ENCODE data around the gene AGAP5.
"Not testable (repeated sequence)": the region's sequence is repeated elsewhere in the genome, so short reads cannot be mapped to it uniquely, and the experiment has no call there.

The AGAP5 gene

DNA sequence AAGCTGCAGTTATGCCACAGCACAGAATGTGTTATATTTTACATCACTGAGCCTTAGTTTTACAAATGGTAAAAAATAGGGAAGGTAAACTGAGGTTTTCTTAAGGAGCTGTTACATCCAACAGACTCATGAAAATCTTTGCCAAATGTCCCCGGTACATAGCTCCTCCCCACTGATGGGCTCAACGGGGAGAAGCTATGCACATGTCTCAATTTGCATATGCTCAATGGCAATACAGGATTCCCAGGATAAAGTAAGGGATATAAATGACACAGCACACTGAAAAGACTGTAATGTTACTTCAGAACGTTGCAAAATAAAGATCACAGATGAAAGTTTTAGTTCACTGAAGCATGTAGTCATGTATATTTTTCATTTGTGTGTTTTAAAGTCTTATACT is 16.6 kb upstream of the AGAP5 start:
- not testable (repeated sequence) for DNase-seq (ENCODE audit: low spot score)

DNA sequence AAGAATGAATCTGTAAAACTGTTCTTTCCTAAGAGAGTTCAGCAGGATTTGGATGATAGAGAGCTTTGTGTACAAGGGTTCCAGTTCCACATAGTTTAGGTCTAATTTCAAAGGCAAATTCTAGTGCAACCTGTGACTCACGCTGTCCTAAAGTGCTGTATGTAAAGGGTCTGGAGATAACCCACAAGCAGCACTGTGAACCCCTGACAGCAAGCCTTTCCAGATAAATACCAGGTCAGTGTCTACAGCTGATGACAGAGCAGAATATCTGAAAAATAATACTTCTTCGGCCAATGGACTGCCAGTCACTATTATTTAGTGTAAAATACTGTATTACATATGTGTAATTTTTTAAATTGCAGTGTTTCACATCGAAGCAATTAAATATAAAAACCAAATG is 16.0 kb upstream of the AGAP5 start:
- peak; percentile 37 for DNase-seq (ENCODE audit: low spot score)

DNA sequence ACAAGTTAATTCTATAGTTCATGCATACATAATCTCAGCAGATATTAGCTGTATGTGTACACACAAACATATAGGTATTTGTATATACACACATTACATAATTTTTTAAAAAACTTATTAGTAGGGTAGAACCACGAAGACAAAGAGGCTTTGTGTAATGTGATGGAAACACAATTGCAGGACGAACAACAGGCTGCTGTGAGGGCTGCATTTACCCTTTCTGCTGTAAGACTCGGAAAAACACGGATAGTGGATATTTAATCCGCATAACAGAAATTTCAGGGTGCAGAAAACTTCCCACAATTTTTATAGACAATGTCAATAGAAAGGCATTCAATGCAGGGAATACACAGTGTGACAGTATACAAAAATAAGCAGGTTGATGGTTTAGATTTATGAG is 13.8 kb upstream of the AGAP5 start:
- DNase-seq (ENCODE audit: low spot score) = not testable (repeated sequence)

DNA sequence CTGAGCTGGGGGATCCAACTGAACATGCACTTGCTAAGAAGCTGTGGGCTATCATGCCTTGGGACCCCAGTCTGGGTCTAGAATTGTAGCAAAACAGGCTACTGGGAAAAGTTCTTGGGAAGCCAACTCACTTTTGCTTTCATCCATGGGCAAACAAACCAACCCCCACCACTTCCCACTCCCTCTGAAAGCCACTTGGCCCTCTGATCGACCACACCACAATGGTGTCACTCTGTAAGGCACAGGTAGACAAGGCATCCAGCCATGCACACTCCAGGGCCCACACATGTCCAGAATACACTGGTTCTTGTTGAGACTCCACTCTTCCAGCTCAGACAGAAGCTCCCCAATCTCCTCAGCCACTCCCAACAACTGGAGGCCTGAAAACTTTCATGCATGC is 10.2 kb upstream of the AGAP5 start:
- DNase-seq (ENCODE audit: low spot score) = not testable (repeated sequence)

DNA sequence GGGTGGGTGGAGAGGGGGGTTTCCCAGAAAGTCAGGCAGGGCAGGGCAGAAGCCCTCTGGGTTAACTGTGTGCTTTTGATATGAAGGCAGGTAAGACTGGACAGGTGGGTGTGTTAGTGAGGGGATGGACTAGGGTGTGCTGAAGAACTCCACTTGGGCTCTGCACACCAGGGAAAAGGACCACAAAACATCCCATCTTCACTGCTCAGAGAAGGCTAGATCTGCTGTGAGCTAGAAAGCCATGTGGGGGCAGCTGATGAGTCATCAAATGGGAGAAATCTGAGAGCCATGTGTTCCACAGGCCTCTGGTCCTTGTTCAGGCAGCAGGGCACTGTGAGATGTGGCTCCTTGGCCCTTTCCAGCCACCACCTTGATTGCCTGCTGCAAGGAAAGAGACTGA is 9.7 kb upstream of the AGAP5 start:
- not testable (repeated sequence) for DNase-seq (ENCODE audit: low spot score)

DNA sequence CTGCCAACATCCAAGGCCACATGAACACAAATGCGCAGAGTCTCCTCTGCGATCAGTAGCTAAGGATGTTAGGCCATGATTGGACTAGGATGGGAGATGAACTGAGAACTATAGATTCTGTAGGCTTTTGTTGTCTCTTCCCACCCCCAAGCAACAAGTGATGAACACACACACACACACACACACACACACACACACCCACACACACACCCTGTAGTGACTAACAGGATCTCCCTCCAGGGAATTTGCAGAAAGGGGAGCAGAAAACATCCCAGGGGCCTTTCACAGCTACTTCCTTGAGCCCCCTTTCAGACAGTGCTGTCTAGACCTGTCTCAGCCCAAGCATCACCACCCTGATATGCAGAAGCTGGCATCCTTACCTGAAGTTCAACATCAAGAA is 8.6 kb upstream of the AGAP5 start:
- not testable (repeated sequence) for DNase-seq (ENCODE audit: low spot score)

DNA sequence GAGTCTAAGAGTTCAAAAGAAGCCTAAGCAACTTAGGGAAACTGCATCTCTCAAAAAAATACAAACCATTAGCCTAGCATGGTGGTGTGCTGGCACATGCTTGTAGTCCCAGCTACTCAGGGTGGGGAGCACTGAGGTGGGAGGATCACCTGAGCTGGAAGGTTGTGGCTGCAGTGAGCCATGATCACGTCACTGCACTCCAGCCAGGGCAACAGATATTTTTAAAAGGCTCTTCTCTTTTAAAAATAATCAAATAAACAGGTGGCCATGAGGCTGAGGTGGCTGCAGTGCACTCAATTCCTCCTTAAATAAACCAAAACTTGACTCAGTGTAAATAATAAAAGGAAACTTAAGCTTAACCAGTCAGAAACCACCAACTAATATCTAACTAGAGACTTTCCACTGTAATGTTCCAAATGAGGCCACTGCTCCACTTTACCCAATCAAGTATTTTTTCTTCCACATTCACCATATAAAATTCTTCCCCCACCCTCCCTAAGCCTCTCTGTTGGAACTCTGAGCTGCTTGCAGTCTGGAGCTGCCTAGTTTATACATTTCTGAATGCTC is 7.7 kb upstream of the AGAP5 start:
- not testable (repeated sequence) for DNase-seq (ENCODE audit: low spot score)

DNA sequence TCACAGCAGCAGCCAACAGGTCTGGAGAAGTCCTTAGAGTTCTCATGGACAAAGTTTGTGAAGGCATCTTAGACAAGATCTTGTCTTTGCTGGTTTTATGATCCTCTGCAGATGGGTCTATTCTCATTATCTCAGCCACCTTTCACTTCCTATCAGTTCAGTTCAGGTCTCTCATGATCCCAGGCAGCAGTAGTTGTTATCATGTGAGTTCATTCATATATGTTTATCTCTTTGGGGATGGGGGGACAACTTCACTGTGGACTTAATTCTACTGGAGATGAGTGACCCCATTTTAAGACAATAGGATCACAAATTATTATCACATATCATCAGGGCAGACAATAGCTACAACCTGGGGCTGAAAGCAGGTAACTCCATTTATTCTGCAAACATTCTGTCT is 6.0 kb upstream of the AGAP5 start:
- not testable (repeated sequence) for DNase-seq (ENCODE audit: low spot score)

DNA sequence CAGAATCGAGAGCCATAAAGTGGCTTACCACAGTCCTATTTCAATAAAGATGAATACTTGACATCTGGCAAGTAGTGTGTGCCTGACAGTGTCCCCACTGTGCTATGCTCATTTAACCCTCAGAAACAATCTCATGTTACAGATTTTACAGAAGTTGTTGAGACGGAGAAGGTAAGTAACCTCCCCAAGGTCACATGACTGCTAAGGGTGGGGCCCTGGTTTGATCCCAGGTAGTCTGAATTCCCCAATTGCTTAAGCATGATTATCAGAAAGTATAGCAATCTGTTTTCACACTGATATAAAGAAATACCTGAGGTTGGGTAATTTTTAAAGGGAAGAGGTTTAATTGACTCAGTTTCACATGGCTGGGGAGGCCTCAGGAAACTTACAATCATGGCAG is 910 bp upstream of the AGAP5 start:
- DNase-seq (ENCODE audit: low spot score) = not testable (repeated sequence)

DNA sequence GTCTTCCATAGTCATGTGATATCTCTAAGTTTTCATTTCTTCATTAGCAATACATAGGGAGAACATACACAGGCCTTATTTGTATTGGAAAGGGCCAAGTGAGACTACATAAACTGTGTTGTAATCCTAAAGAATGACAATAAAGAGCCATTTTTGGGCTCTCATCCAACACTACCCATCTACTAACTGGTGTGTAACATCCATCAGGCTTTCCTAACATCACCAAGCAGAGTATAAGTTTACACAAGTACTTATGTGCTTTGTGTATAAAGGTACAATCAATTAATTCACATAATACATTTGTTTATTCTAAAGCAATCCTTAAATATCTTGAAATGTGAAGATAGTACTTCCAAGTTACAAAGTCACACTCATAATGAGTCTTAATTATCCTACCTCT is 2.6 kb downstream of the AGAP5 start:
- not testable (repeated sequence) for DNase-seq (ENCODE audit: low spot score)

DNA sequence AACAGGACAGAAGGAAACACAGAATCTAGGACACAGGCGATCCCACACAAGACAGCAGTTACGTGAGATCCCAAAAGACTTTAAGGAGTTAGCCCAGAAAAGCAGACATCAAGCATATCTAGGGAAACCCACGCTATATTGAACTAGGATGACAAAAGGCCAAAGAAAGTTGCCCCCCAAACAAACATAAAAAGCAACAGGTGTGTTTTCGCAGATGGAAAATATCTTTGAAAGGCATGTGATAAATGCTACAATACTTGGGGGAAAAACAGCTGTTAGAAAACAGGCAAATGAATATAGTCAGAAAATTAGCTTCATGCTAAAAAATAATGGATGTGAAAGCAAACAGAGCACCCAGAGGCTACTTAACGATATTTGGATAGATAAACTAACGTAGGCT is 7.2 kb downstream of the AGAP5 start:
- peak; percentile 15 for DNase-seq (ENCODE audit: low spot score)

DNA sequence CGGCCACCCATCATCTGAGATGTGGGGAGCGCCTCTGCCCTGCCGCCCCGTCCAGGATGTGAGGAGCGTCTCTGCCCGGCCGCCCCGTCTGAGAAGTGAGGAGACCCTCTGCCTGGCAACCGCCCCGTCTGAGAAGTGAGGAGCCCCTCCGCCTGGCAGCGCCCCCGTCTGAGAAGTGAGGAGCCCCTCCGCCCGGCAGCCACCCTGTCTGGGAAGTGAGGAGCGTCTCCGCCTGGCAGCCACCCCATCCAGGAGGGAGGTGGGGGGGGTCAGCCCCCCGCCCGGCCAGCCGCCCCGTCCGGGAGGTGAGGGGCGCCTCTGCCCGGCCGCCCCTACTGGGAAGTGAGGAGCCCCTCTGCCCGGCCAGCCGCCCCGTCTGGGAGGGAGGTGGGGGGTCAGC is 8.3 kb downstream of the AGAP5 start:
- not testable (repeated sequence) for DNase-seq (ENCODE audit: low spot score)

DNA sequence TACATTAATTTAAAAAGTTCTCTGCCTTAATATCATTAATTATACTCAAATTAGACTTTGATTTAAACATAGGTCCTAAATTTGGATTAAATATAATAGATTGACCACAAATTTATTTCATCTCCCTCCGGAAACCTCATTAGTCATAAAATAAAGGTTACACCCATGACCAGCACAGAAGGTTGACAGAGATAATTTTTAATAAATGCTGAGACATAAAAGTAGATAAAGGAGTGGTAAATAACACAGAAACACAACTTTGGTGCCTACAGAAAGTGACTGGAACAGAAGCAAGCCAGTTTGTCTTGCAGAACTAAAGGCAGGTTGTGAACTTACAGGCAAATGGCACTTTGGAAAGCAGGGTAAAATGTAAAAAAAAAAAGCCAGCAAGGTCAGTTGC is 10.3 kb downstream of the AGAP5 start:
- DNase-seq (ENCODE audit: low spot score) = peak; percentile 73

DNA sequence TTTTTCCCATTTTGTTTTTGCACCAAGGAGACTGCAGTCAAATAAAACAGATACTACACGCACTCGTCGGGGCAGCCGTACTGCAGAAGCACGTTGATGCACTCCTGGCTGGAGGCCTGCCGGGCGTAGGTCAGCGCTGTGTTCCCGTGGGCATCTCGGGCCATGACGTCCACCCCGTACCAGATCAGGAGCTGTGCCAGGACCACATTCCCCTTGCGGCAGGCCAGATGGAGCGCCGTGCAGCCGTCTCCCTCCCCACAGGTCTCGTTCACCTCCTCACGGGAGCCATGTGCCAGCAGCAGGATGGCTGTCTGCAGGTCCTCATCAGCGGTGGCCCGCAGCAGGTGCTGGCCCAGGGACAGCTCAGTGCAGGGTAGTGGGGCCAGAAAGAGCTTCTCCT is 23.4 kb downstream of the AGAP5 start:
- not testable (repeated sequence) for DNase-seq (ENCODE audit: low spot score)

DNA sequence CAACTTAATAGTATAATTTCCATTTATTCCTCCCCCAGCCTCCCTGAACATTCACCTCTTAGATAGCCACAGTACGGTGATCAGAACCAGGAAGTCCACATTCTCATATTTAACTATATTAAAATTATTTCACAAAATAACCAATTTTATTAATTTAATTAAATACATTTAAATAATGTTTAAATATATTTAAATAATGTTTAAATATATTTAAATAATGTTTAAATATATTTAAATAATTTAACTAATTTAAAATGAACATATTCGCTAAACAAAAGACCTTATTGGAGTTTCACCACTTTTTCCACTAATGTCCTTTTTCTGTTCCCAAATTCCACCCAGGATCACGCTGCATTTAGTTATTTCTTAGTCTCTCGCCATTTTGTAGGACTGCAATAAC is 29.5 kb downstream of the AGAP5 start:
- not testable (repeated sequence) for DNase-seq (ENCODE audit: low spot score)

DNA sequence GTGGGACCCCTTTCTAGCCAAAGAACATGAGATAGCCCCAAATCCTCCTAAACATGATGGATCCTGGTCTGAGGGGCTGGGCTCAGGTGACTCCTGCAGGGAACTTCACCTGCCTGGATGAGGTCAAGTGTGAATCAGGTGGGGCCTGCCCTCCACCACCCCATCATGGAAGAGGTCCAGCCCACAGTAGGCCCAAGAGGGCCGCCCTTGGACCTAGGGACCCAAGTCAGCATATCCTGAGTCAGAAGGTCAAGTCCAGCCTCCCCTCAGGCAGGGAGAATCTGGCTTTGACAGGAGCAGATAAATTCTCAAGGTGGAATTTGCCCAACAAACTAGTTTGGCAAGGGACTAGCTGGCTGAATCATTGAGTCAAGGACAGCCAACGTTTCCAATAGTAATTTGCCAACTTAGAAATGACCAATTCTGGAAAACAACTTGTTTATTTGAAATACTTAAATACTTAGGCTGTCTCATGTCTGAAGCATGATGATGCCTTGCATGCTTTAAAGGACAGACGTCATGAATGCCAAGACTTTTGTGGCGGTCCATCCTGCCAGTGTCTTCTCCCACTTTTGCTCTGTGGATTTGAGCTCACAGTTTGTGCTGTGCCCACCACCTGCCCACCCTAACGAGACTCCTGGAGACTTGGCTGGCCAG is 31.6 kb downstream of the AGAP5 start:
- not testable (repeated sequence) for DNase-seq (ENCODE audit: low spot score)

DNA sequence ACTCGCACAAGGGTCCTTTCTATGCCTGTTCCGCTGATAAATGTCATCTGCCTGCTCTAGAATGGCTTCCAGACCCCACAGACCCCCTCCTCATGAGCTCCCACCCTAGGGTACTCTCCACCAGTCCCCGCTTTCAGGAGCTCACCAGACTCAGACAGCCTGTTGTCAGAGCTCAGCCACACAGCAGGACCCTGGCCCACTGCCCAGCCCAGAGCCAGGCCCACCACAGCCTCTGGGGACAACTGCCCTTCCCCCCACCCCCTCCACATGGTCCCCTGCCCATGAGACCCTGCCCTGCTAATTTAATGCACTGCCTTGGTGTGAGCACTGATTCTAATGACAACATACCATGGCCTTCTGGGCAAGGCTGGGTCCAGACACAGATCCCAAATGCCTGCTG is 32.3 kb downstream of the AGAP5 start:
- DNase-seq (ENCODE audit: low spot score) = not testable (repeated sequence)

DNA sequence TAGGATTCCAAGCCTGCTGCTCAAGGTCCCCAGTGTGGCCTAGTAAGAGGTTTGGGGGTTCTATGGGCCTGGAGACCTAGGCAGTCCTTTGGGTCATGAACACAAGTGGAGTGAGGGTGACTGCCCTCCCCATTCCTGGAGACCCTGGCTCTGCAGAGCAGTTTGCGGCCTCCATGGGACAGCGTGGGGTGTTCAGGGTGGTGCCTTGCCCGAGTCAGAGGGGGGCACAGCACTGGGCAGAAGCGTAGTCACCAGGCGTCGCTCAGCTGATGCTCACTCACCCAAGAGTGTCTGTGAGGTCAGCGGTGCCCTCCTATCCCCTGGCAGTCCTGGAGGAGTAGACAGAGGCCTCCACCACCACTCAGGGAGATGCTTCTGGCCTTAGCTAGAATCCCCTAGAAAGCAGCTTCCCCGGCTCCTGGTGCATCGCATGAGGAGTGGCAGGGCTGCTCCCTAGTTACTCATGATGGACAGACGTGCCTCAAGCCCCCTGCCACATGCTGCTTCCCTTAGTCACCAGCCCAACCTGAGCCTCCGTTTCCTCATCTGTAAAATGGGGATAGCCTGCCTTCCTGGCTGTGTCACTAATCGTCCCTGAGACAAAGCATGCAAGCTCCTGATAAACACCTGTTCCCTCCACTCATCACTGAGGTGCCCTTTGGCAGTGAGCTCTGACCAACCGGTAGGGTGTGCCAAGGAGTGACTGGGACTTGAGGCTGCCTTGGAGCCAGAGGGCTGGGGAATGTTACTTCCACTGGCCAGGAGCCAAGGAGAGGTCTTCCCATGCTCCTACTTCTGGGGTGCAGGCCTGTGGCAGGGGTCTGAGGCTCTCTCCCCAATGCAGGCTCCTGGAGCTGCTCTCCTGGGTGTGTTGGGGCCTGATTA is 33.5 kb downstream of the AGAP5 start:
- peak; percentile 56 for DNase-seq (ENCODE audit: low spot score)

DNA sequence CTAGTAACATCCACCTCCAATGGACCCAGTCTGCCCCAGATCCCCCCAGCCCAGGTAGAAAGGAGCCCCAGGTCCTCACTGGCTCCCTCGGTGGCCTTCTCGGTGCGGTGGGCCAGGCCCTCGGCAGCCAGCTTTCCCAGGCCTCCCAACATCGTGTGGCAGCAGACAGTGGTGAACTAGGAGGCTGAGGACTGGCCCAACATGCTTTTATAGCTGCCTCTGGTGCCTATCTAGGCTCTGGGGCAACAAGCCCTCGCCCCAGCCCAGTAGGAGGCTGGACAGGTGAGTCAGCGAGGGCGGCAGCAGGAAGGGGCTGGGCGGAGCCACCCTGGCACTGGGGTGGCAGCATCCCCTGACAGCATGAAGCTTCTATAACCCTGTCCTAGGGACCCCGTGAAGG is 34.3 kb downstream of the AGAP5 start:
- peak; percentile 56 for DNase-seq (ENCODE audit: low spot score)

DNA sequence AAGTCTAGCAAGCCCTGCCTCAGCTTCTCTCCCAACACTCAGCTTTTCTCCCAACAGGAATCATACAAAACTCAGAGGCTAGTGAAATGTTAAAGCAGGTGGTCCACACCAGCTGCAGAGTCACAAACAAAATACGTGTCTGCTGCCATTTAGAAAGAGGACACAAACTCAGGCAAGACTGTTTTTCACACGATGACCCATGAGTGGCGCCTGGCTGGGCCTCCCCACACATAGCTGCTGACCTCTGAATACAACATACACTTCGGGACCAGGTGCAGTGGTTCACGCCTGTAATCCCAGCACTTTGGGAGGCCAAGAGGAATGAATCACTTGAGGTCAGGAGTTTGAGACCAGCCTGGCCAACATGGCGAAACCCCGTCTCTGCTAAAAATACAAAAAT is 35.2 kb downstream of the AGAP5 start:
- not testable (repeated sequence) for DNase-seq (ENCODE audit: low spot score)

DNA sequence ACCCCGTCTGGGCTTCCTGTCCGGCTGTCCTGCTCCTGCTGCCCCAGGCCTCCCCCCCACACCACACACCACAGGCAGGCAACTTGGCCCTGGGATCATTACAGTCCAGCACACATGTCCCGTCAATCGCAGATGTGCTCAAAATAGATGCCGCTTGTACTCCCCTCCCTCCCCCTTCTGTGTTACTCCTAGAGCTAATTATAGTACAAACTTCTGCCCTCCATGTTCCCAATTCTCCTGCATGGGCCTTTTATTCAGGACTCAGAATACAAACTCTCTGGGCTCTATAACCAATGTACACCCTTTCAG is 42.0 kb downstream of the AGAP5 start, which contains the start of gene SYNPO2L:
SYNPO2L (minus strand) TSS at position 40 of the 309 bp plus-strand sequence. CDS start 107 bp downstream, outside the sequence.
- DNase-seq (ENCODE audit: low spot score) = no peak

DNA sequence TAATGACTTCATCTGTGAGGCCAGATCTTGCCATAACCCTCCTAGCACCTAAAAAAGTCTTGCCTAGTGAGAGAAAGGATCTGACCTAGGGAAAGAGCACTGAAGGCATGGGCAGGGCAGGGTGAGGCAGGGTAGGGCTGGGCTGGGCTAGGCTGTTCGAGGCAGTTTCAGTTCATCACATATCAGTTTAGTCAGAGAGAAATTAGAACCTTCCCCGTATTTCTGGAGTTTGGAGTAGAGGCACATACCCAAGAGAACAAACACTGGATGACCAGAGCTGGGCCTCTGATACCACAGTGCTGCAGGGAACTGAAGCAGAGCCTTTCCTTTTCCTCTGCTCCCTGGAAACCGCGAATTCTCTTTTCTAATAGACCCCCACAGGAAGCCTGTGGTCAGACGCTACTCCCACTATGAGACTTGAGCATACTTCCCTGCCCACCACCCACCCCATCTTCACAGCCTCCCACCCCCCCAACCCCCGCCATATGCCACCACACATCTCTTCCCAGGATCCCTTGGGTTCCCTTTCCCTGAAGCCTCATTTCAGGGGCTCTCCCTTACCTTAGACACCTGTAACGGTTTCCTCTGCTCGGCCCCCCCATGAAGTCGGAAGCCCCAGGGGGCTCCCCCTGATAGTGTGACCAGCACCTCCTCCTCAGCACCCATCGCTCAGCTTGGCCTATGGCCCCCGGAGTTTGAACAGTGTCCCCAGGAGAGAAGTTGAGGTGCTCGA is 42.5 kb downstream of the AGAP5 start:
- peak; percentile 61 for DNase-seq (ENCODE audit: low spot score)

All from hematopoietic multipotent progenitor cell treated with erythropoietin and hydrocortisone succinate and interleukin-3 and kit ligand, for 17 days (in vitro differentiated cells).